GM12878 (cell line): ENCODE measurements around the gene CTSF. TPM values are rescaled to one million over a fixed set of nuclear protein-coding genes. Genes with fewer than 3 reads are reported as not detected.

Experiments
- ATAC-seq: fragments of 200-7000 bp; cut with Tn5 transposase; 3 replicates; pipeline ENCODE4 v1.9.1; 2020; ENCODE audit warnings: mild to moderate bottlenecking, moderate library complexity
- BruUV-seq: library from RNA; stranded (reverse); fragments of 400-500 nt; replicated peaks from 2 replicates; lab custom pipeline; 2021; lab: Mats Ljungman, UMichigan
- CTCF ChIA-PET: fragments of 300-600 bp; sonication (Branson Sonifier 250); formaldehyde crosslinking; extraction: SDS; loops from one replicate; lab custom pipeline; 2021; ENCODE audit warnings: inconsistent platforms; lab: Yijun Ruan, JAX
- POLR2A ChIA-PET: fragments of 350-600 bp; formaldehyde crosslinking; extraction: SDS; loops from one replicate; lab custom pipeline; 2021; ENCODE audit warnings: inconsistent platforms; lab: Charles Lee
- RAD21 ChIA-PET: fragments of 300-600 bp; sonication (Branson Sonifier 250); formaldehyde crosslinking; loops from one replicate; lab custom pipeline; 2023; ENCODE audit warnings: antibody characterized with exemption; ENCODE audit not compliant: unreplicated experiment; lab: Charles Lee
- SMC1A ChIA-PET: fragments of 300-600 bp; sonication (Branson Sonifier 250); formaldehyde crosslinking; loops from one replicate; lab custom pipeline; 2023; ENCODE audit not compliant: unreplicated experiment, uncharacterized antibody; lab: Charles Lee
- DNase-seq: peaks from one replicate; pipeline ENCODE4 v3.0.0-alpha.2; 2011; ENCODE audit warnings: low read depth, low spot score
- FAIRE-seq: peaks from 3 replicates; lab custom pipeline; 2011; peaks lifted over from hg19 to GRCh38; lab: Jason Lieb, UNC
- H2AFZ ChIP-seq: 2 replicates; pipeline ENCODE4 v1.6.0; 2011; ENCODE audit warnings: low read depth, low read length, control low read depth; ENCODE audit not compliant: control insufficient read depth
- H3K27ac ChIP-seq: 2 replicates; pipeline ENCODE4 v1.5.1; 2011; ENCODE audit warnings: control low read depth; ENCODE audit not compliant: control insufficient read depth, insufficient read depth
- H3K27me3 ChIP-seq, 2 experiments: replicated peaks in 1 of 2; 2 replicates each; pipeline versions ENCODE4 v1.6.0 to v1.6.1; 2011; ENCODE audit warnings: low read length in 1 of 2; ENCODE audit not compliant: control insufficient read depth in 2 of 2, insufficient read depth in 2 of 2
- H3K36me3 ChIP-seq, 2 experiments: 2 replicates each; pipeline ENCODE4 v1.5.1; 2011; ENCODE audit warnings: low read length in 1 of 2; ENCODE audit not compliant: control insufficient read depth in 2 of 2, insufficient read depth in 2 of 2
- H3K4me1 ChIP-seq: 2 replicates; pipeline ENCODE4 v1.6.1; 2011; ENCODE audit warnings: mild to moderate bottlenecking, low read length, moderate library complexity, mixed read lengths; ENCODE audit not compliant: control insufficient read depth, insufficient read depth
- H3K4me2 ChIP-seq: 2 replicates; pipeline ENCODE4 v1.6.0; 2011; ENCODE audit warnings: control low read depth; ENCODE audit not compliant: control insufficient read depth, insufficient read depth
- H3K4me3 ChIP-seq: fragments of 200-600 bp; sonication (generic); 2 replicates; pipeline ENCODE4 v1.5.1; 2016
- H3K79me2 ChIP-seq: 2 replicates; pipeline ENCODE4 v1.6.0; 2011; ENCODE audit warnings: low read length; ENCODE audit not compliant: control insufficient read depth, insufficient read depth
- H3K9ac ChIP-seq: 2 replicates; pipeline ENCODE4 v1.8.0; 2011; ENCODE audit warnings: low read length, control low read depth, mixed read lengths; ENCODE audit not compliant: control insufficient read depth, insufficient read depth
- H3K9me3 ChIP-seq: replicated peaks from 3 replicates; pipeline ENCODE4 v1.5.1; 2011; ENCODE audit warnings: mild to moderate bottlenecking, low read length; ENCODE audit not compliant: control insufficient read depth, insufficient read depth
- H4K20me1 ChIP-seq: 2 replicates; pipeline ENCODE4 v1.6.0; 2011; ENCODE audit not compliant: control insufficient read depth, insufficient read depth
- CBX5 ChIP-seq: sonication (generic); IDR thresholded peaks from 2 replicates; pipeline ENCODE4 v1.6.1; 2016; ENCODE audit warnings: low read depth, moderate library complexity, mild to moderate bottlenecking, inconsistent platforms
- CTCF ChIP-seq, 3 experiments: IDR thresholded peaks in 2 of 3; conservative IDR thresholded peaks in 1 of 3; 2 replicates each; pipeline ENCODE4 v1.5.1; 2011; ENCODE audit warnings: low read depth in 3 of 3, low read length in 3 of 3, mild to moderate bottlenecking in 3 of 3, control low read depth in 2 of 3, moderate library complexity in 2 of 3, inconsistent platforms in 1 of 3, mixed read lengths in 1 of 3; ENCODE audit not compliant: control insufficient read depth in 2 of 3, insufficient read depth in 1 of 3; ENCODE audit errors: extremely low read depth in 1 of 3
- HDAC2 ChIP-seq: fragments of 200-600 bp; sonication (generic); IDR thresholded peaks from 2 replicates; pipeline ENCODE4 v1.6.1; 2017
- KAT2A ChIP-seq: conservative IDR thresholded peaks from 2 replicates; pipeline ENCODE4 v1.6.1; 2011; ENCODE audit warnings: low read depth, low read length; ENCODE audit not compliant: control insufficient read depth
- KDM1A ChIP-seq: fragments of 200-600 bp; sonication (generic); IDR thresholded peaks from 2 replicates; pipeline ENCODE4 v1.6.1; 2016; ENCODE audit warnings: borderline replicate concordance
- NFYA ChIP-seq: IDR thresholded peaks from 2 replicates; pipeline ENCODE4 v1.6.1; 2011; ENCODE audit warnings: low read depth, mild to moderate bottlenecking, low read length, improper control_type of control experiment, borderline replicate concordance
- NRF1 ChIP-seq: conservative IDR thresholded peaks from 2 replicates; pipeline ENCODE4 v1.6.1; 2011; ENCODE audit warnings: mild to moderate bottlenecking, low read depth, low read length, improper control_type of control experiment
- RAD21 ChIP-seq: IDR thresholded peaks from 2 replicates; pipeline ENCODE4 v1.6.1; 2011; ENCODE audit warnings: mild to moderate bottlenecking, low read depth, low read length, moderate library complexity; ENCODE audit not compliant: insufficient read depth
- SIN3A ChIP-seq: IDR thresholded peaks from 2 replicates; pipeline ENCODE4 v1.6.1; 2012; ENCODE audit warnings: low read depth, low read length, improper control_type of control experiment
- SKIL ChIP-seq: fragments of 450-650 bp; IDR thresholded peaks from 2 replicates; pipeline ENCODE4 v1.6.1; 2017; ENCODE audit warnings: mild to moderate bottlenecking, low read depth, inconsistent platforms; ENCODE audit not compliant: poor library complexity, severe bottlenecking
- SMARCA5 ChIP-seq: fragments of 450-650 bp; IDR thresholded peaks from 2 replicates; pipeline ENCODE4 v1.6.1; 2017; ENCODE audit warnings: mild to moderate bottlenecking
- WRNIP1 ChIP-seq: IDR thresholded peaks from 2 replicates; pipeline ENCODE4 v1.6.1; 2011; ENCODE audit warnings: low read depth, low read length, improper control_type of control experiment, borderline replicate concordance
- WGBS: methylation state at CpG from one replicate; pipeline ENCODE4 v1.1.6; 2016; ENCODE audit warnings: low lambda C conversion rate; ENCODE audit not compliant: insufficient replicate concordance, insufficient coverage; ENCODE audit errors: missing lambda C conversion rate; 5-methylcytosine and 5-hydroxymethylcytosine counted together
- in situ Hi-C: fragments of 300-500 bp; cut with MboI; formaldehyde crosslinking; loops from 9 replicates; pipeline ENCODE4 v1.14.3; 2018; ENCODE audit warnings: mixed read lengths
- intact Hi-C: fragments of 100-400 bp; cut with micrococcal nuclease; formaldehyde crosslinking; loops from one replicate; pipeline ENCODE4 v1.14.2; 2022; ENCODE audit not compliant: unreplicated experiment
- polyA plus RNA-seq, 11 experiments: library from polyadenylated mRNA; depleted of rRNA in 4 of 11; unstranded in 6 of 11; stranded (reverse) in 5 of 11; fragments of >200 nt; fragmentation: Nextera tagmentation in 4 of 11; fragmentation: Illumina TruSeq in 1 of 11; extraction: Ambion mirVana in 4 of 11; extraction: Trizol in 1 of 11; gene quantifications; 1 replicate in 1 of 11; 2 replicates in 10 of 11; pipeline versions ENCODE4 v1.2.1 to v1.2.3, GENCODE V29; 2011 to 2016; ENCODE audit warnings: inconsistent platforms in 2 of 11, missing spikeins in 2 of 11, low read depth in 1 of 11
- total RNA-seq, 4 experiments: library from RNA; depleted of rRNA in 3 of 4; stranded (reverse); fragments of >200 nt in 3 of 4; fragmentation: Illumina TruSeq in 1 of 4; extraction: Trizol in 1 of 4; gene quantifications; 2 replicates each; pipeline versions ENCODE4 v1.2.1 to v1.2.3, GENCODE V29; 2013 to 2021

CTSF gene
- total and polyA plus RNA-seq, 10 of the 15 experiments (the other 5 are each of a cell fraction or from before 2014, with no cell fraction given) = 0.11 to 0.41 (median 0.26) TPM; not detected in 4

GRCh38 chr11:66559866-66560676, 8.3 kb downstream of the CTSF start:
- in situ Hi-C loops = no loop called here
- WGBS = 65% methylated on average over 27 of the region's 27 CpGs
- no peak for FAIRE-seq

More at GRCh38 chr11:66559866-66560676, 8.3 kb downstream of the CTSF start:
- Histone ChIP-seq H3K36me3 (no peaks in the 10 kb centered on the region), H3K27ac (no peak overlapping the region), H3K4me3 (no peak overlapping the region), H3K79me2 (no peaks in the 10 kb centered on the region), H3K9me3 (no peaks in the 10 kb centered on the region), H3K9ac (no peak overlapping the region), H3K4me2 (no peak overlapping the region), H2AFZ (no peak overlapping the region), H3K4me1 (no peaks in the 10 kb centered on the region), H4K20me1 (no peaks in the 10 kb centered on the region), H3K27me3 (no peaks in the 10 kb centered on the region)
- RAD21 ChIA-PET = no interaction called here
- intact Hi-C loops = no loop called here
- POLR2A ChIA-PET = no interaction called here
- DNase-seq = no peak
- TF ChIP-seq SMARCA5 = no peak
- no peak for TF ChIP-seq SKIL
- no peak for TF ChIP-seq RAD21
- TF ChIP-seq SIN3A = no peak
- no peak for TF ChIP-seq HDAC2
- no peak for TF ChIP-seq NRF1
- no peak for TF ChIP-seq CTCF (IDR thresholded peaks at IDR 0.05 in 2 of 3, conservative IDR thresholded peaks at IDR 0.05 in 1 of 3; ENCODE audit: control insufficient read depth in 2 of 3, extremely low read depth in 1 of 3, insufficient read depth in 1 of 3, low read depth in 3 of 3, low read length in 3 of 3)
- TF ChIP-seq CBX5 = no peak
- TF ChIP-seq KDM1A = no peak
- TF ChIP-seq NFYA = no peak
- no peak for TF ChIP-seq KAT2A
- TF ChIP-seq WRNIP1 = no peak
- BruUV-seq = no TSS peak
- SMC1A ChIA-PET = interaction anchor here (1.3 kb wide), 1 partner anchor 15 kb away, joined by 3 read pairs; the partner anchor contains the start of gene ZDHHC24
- ATAC-seq = no peak
- CTCF ChIA-PET = interaction anchor here (1.1 kb wide), 1 partner anchor 10 kb away, joined by 3 read pairs; no protein-coding TSS in a partner anchor
